Measurements from ENCODE around the gene ANKRD39.

ANKRD39 gene

GRCh38 chr2:96898641-96899412 lies 41.0 kb upstream of the ANKRD39 start:
- no peak for TF ChIP-seq CTCF (IDR thresholded peaks at IDR 0.05; ENCODE audit: low read depth, low read length)
- H3K4me3 ChIP-seq (ENCODE audit: low read depth, low read length): no peak overlapping the region
- DNase-seq (ENCODE audit: low read depth, low spot score): no peak
- in situ Hi-C loops (cut with HindIII; ENCODE audit: low sequenced_read_pairs): no loop called here

GRCh38 chr2:96898135-96898505 lies 40.3 kb upstream of the ANKRD39 start:
- DNase-seq (ENCODE audit: low read depth, low spot score): no peak
- TF ChIP-seq CTCF (IDR thresholded peaks at IDR 0.05; ENCODE audit: low read depth, low read length): no peak
- H3K4me3 ChIP-seq (ENCODE audit: low read depth, low read length): no peak overlapping the region
- in situ Hi-C loops (cut with HindIII; ENCODE audit: low sequenced_read_pairs): no loop called here

GRCh38 chr2:96897491-96898134 lies 39.8 kb upstream of the ANKRD39 start:
- no peak for TF ChIP-seq CTCF (IDR thresholded peaks at IDR 0.05; ENCODE audit: low read depth, low read length)
- in situ Hi-C loops (cut with HindIII; ENCODE audit: low sequenced_read_pairs): no loop called here
- DNase-seq (ENCODE audit: low read depth, low spot score): no peak
- no peak overlapping the region for H3K4me3 ChIP-seq (ENCODE audit: low read depth, low read length)

GRCh38 chr2:96895746-96896651 lies 38.2 kb upstream of the ANKRD39 start:
- no peak overlapping the region for H3K4me3 ChIP-seq (ENCODE audit: low read depth, low read length)
- DNase-seq (ENCODE audit: low read depth, low spot score): no peak
- in situ Hi-C loops (cut with HindIII; ENCODE audit: low sequenced_read_pairs): no loop called here
- no peak for TF ChIP-seq CTCF (IDR thresholded peaks at IDR 0.05; ENCODE audit: low read depth, low read length)

GRCh38 chr2:96895032-96895745 lies 37.4 kb upstream of the ANKRD39 start:
- DNase-seq (ENCODE audit: low read depth, low spot score): no peak
- no peak overlapping the region for H3K4me3 ChIP-seq (ENCODE audit: low read depth, low read length)
- in situ Hi-C loops (cut with HindIII; ENCODE audit: low sequenced_read_pairs): no loop called here
- TF ChIP-seq CTCF (IDR thresholded peaks at IDR 0.05; ENCODE audit: low read depth, low read length): no peak

GRCh38 chr2:96894151-96894531 lies 36.3 kb upstream of the ANKRD39 start:
- in situ Hi-C loops (cut with HindIII; ENCODE audit: low sequenced_read_pairs): no loop called here
- no peak for DNase-seq (ENCODE audit: low read depth, low spot score)
- H3K4me3 ChIP-seq (ENCODE audit: low read depth, low read length): no peak overlapping the region
- no peak for TF ChIP-seq CTCF (IDR thresholded peaks at IDR 0.05; ENCODE audit: low read depth, low read length)

Data from astrocyte of the spinal cord (primary cell).